ENCODE measurements around the gene SP3.

SP3 gene

DNA sequence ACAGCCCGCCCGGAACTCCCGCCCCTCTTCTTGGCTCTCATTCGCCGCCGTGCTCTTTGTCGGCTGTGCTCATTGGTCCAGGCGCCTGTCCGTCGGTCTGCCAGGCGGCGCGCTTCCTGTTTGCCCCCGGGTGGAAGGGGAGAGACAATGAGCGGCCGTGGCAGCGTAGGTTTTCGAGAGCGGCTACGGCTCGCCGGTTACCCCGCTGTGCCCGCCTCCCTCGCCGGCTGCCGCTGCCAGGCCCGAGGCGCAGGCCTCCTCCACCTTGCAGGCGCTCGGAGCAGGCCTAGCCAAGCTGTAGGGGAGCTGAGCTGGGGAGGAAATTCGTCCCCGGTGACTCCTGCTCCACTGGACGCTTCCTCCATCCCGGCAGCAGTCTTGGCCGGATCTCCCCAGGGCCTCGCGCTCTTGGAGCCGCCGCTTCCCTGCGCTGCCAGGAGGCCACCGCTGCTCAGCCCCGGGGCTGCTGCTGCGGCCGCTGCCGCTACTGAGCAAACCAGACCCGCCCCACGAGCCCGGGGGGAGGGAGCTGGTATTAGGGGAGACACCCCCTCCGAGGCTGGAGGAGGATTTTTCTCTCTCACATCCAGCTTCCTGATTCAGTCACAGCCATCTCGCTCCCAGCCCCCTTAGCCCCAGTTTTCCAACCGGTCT, at the start of gene SP3:
TSS of gene SP3 (minus strand) at position 2 of the 654 bp plus-strand sequence. CDS start 202 bp downstream, outside the sequence.
- peak; percentile 94 for DNase-seq

GRCh38 chr2:174014699-174015070, 49.5 kb upstream of the SP3 start:
- DNase-seq, result no peak

- no peak for DNase-seq
Observed at GRCh38 chr2:174014011-174014698, 49.0 kb upstream of the SP3 start.

DNA sequence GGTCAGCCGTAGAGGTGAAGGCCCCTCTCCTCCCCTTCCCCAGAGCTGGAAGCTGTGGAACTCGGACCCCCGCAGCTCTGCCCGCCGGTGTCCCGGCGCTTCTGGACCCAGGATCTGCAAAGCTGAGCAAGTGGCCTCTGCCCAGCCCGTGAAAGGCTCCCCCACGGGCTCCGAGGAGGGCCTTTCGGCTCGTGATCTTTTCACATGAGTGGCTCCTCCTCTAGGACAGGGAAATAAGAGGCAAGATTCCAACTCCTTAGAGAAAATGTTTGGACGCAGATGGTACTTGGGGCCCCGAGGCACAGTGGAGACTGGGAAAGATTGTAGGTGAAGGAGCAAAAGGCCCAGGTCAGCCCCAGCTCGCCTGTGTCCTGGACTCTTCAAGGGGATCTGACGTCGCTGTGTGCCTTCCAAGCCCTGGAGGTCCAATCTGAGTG, 48.2 kb upstream of the SP3 start:
- DNase-seq, result no peak

- DNase-seq, result peak; percentile 66
Observed at GRCh38 chr2:174012347-174013314, 47.5 kb upstream of the SP3 start.

GRCh38 chr2:174011796-174012195, 46.6 kb upstream of the SP3 start:
- no peak for DNase-seq

- DNase-seq, result no peak
Observed at GRCh38 chr2:174011173-174011572, 46.0 kb upstream of the SP3 start.

- DNase-seq, result no peak
Observed at GRCh38 chr2:174009488-174010223, 44.5 kb upstream of the SP3 start.

DNA sequence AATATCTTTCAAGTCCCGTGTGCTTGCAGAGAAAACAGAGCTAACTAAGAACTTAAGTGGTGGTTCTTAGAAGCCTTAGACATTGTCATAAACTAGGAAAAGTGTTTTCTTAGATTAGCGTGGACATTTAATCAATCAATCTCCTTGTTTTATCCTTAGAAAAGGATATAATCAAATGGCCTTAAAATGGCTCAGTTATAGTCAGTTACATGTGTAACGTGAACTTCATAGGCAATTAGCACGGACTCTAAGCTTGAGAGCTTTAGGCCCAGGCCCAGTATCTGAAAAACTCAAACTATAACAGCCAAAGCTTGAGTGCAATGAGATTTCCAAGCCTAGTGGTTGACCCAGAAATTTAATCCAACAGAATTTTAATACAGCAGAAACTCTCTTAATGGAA, 43.5 kb upstream of the SP3 start:
- no peak for DNase-seq

DNA sequence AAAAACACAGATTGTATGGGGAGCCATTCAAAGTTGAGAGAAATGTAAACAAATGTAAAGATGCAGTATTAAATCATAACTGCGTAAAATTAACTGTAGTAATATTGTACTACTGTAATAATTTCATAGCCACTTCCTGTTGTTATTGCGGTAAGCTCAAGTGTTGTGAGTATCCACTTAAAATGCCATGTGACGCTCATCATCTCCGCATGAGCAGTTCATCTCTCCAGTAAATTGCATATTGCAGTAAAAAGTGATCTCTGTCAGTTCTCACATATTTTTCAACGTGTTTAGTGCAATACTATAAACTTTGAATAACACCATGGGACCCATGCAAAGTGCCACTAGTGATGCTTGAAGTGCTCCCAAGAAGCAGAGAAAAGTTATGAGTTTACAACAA, 41.8 kb upstream of the SP3 start:
- no peak for DNase-seq

GRCh38 chr2:174005801-174006419, 40.7 kb upstream of the SP3 start:
- DNase-seq, result no peak

- peak; percentile 59 for DNase-seq
Observed at GRCh38 chr2:174004905-174005605, 39.9 kb upstream of the SP3 start.

- DNase-seq, result no peak
Observed at GRCh38 chr2:174003720-174004695, 38.8 kb upstream of the SP3 start.

DNA sequence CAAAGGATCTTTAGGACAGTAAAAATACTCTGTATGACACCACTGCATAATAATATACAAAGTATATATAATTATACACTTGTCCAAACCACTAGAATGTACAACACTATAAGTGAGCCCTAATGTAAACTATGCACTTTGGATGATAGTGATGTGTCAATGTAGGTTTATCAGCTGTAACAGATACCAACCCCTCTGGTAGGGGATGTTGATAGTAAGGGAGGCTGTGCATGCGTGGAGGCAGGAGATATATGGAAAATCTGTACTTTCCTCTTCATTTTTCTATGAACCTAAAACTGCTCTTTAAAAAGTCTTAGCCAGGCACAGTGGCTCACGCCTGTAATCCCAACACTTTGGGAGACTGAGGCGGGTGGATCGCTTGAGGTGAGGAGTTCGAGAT, 37.5 kb upstream of the SP3 start:
- no peak for DNase-seq

DNA sequence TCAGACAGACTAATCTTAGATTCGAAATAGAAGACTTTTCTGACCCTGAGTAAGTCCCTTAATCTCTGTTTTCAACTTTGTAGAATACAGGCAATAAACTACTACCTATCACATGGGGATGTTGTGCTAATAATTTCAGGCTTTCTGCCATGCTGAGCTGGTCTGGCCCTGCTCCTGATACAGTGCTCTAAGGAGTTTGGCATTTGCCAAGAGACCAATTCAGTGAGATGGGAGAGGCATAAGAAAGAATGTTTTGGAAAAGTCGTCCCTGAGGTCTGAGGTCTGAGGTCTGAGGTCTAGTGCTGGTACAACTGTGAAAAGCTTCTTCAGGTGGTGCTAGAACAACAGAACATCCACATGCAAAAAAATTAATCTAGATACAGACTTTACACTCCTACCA, 35.9 kb upstream of the SP3 start:
- DNase-seq, result no peak

DNA sequence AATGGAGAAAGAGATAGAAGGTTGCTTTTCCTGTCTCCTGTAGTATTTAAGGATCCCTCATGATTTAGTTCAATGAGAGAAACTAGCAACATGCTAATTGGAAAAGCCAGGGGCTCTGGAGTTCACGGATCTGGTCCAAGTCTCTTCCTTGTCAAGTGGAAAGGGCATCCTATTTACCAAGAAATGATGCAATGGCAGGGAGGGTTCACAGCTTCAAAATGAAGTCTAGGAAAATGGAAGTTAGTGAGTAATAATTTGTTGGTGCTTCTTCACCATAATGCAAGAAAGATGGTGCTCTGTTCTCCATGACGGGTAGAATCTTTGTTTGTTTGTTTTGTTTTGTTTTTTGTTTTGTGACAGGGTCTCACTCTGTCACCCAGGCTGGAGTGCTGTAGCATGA, 34.6 kb upstream of the SP3 start:
- DNase-seq, result no peak

DNA sequence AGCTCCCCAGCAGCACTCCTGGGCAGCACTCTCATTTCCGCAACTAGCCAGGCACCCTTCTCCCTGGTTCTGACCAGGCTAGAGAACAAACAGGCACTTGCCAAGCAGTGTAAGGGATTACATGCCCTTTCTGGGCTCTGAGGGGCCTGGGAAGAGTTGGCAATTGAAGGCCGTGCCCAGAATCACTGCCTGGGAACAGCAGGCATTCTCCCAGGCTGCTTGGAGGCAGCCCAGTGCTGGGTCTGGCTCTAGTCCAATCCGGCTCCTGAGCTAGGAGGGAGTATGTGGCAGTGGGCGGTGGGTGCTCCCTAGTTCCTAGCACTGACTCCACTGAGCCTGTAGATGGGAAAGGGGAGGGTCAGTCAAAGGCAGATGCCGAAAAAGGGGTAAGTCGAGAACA, 34.1 kb upstream of the SP3 start:
- no peak for DNase-seq

DNA sequence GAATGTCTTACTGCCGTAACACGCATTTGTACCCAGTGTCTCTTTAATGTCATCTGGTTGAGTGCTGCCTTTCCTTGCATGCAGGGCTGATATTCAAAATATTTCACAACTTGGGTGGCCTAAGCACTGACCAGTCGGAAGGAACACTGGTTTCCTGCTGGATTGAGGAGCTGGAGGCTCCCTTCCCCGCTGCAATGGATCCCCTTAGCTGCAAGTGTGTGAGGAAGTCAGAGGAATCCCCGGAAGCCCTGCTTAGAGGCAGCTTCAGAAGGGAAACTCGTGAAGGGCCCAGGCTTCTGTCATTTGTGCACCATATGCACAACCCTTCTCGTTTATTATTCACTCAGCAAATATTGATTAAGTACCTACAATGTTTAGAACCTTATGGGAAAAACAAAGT, 33.2 kb upstream of the SP3 start:
- no peak for DNase-seq

GRCh38 chr2:173997753-173998152, 32.6 kb upstream of the SP3 start:
- DNase-seq, result no peak

GRCh38 chr2:173997269-173997668, 32.1 kb upstream of the SP3 start:
- no peak for DNase-seq

DNA sequence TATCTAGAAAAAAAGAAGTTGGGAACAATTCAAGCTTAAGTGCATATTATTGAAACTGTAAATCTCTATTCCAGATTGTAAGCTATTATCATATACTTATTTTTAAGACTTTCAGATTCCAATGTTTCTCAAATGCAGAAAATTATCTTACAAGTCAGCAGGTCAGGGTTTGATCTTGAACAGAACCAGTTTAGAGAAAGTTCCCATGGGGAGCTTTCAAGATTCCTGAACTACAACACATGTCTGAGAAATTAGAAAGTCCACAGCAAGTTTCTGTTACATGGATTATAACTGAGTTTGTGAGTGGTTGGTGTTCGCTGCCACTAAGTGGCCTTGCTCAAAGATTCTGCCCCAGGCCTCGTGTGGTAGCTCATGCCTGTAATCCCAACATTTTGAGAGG, 31.6 kb upstream of the SP3 start:
- no peak for DNase-seq
